Suppressor macrophage (primary cell): Measurements from ENCODE around the gene ADAMTS9.

Experiments
- DNase-seq, 4 experiments: peaks; one replicate each; pipeline ENCODE4 v3.0.0-alpha.2; 2020 to 2022

ADAMTS9 gene

DNA sequence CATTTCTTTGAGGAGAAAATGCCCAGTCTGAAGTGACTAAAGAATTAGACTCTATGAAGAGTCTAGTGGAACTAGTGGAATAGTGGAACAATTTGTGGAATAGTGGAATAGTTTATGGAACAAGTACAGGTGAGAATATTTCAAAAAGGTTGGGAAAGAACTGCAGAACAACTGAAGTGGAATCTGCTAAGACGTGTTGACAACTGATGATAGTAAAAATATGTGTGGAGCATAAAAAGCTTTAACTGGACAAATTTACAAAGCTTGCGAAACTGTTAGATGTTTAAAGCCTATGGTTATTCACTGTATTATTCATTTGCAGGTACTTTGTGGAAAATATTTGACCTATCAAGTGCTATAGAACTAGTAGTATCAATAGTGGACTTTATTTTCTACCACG is 164.5 kb downstream of the ADAMTS9 start:
- DNase-seq: no peak

DNA sequence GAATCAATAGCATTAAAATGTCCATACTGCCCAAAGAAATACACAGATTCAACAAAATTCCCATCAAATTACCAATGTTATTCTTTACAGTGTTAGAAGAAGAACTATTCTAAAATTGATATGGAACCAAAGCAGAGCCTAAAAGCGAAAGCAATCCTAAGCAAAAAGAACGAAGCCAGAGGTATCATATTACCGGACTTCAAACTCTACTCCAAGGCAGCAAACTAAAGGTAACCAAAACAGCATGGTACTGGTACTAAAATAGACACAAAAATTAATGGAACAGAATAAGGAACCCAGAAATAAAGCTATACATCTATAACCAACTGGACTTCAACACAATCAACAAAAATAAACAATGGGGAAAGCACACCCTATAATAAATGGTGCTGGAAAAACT is 167.5 kb downstream of the ADAMTS9 start:
- DNase-seq: no peak

DNA sequence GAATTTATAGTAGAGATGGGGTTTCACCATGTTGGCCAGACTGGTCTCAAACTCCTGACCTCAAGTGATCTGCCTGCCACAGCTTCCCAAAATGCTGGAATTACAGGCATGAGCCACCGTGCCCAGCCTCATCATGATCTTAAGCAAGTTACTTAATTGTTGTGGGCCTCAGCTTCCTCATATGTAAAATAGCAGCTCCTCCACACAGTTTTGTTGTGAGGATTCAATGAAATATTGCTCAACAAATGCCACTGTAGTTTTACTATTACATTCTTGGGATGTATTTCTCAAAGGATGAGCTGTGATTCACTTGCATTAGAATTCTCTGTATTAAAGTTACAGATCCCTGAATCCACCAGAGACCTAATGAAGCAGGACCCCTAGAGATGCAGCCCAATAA is 168.8 kb downstream of the ADAMTS9 start:
- DNase-seq: peak in 2 of 4 experiments; percentile 0 to 2

DNA sequence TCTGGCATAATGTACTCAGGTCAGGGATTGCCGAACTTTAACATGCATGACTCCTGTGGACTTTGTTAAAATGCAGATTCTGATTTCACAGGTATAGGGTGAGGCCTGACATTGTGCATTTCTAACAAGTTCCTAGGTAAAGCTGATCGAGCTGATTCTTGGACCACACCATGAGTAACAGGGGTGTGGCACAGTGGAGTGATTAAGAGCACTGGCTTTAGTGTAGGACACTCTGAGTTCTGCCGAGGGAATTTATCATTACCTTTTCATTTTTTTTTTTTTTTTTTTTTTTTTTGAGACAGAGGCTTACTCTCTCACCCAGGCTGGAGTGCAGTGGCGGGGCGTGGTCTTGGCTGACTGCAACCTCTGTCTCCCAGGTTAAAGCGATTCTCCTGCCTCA is 169.3 kb downstream of the ADAMTS9 start:
- no peak for DNase-seq

DNA sequence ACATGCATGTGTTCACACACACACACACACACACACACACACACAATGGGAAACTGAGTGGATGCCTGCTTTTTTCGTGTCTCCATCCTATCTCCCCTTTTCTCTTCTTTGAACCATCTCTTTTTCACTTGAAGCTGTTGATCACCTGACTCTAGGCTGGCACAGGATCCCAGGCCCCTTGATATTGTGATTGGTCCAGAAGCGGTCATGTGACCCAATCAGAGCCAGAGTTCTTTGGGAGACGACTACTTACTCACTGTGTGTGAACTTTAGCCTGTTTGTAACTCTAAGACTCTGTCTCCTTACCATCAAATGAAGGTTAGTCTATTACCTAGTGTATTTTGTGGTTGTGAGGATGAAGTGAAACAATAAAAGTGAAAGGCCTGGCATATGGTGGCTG is 172.9 kb downstream of the ADAMTS9 start:
- DNase-seq: no peak

DNA sequence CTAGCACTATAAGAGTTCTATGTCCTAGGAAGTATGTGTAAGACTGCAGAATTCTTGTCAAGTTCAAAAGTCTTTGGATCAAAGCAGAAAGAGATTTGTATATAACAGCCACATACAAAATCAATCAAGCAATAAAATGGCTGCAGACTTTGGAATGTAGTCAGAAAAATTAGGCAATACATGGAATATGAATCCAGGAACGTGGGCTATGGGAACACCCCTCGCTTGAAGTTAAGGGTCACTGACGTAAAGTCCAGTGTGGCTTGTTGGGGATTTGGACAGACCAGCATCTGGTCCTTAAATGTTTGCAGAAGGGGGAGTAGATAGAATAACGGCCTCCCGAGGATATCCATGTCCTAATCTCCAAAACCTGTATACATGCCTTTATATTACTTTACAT is 178.6 kb downstream of the ADAMTS9 start:
- no peak for DNase-seq

DNA sequence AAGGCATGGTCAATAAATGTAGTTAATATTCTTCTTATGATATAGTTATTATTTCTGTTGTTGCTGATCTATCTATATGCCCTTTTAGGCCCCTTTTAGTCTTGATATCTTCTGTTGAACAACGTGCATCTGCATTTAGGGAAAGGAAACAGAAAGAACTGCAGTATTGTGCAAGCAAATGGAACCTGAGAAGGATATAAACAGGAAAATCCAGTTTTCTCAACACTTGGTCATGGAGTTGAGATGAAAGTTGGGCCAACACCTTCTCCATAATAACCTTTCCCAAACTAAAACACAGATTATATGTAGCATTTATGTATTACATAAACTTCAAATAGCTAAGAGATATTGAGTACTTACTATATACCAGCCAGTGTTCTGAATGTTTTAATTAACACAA is 179.7 kb downstream of the ADAMTS9 start:
- no peak for DNase-seq

DNA sequence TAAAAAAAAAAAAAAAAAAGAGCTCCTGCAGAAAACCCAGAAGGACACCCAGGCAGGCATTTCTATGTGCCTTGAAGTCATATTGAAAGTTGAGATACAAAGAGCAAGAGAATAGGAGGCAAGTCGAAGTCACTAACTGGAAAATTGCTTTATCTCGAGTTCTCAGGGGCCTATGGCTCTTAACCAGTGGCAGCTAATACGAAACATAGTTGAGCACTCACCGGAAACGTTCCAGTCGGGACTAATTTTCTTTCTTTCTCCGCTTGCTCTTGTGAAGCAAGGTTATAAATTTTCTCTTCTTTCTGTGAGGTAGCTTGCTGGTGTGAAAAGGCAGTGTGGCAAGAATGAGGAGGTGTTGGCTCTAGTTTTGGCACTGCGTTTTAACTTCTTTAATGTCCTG is 181.5 kb downstream of the ADAMTS9 start:
- no peak for DNase-seq

DNA sequence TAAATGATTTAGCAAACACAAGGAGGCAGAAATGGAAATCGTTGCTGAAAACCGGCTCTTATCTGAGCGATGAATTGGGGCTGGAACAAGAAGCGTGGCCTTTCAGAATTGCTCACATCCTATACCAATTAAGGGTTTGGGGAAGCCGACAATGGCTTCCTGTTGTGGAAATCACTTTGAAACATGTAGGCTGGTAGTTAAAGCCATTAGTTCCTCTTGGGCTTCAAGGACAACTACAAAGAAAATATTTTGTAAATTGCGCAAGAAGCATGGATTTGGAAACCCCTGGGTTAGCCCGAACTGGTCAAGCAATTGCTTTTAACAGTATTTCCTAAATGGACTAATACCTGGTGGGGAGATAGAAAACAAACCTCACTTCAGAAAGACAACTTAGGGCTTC is 182.4 kb downstream of the ADAMTS9 start:
- peak; percentile 19 to 48 (median 36) for DNase-seq

DNA sequence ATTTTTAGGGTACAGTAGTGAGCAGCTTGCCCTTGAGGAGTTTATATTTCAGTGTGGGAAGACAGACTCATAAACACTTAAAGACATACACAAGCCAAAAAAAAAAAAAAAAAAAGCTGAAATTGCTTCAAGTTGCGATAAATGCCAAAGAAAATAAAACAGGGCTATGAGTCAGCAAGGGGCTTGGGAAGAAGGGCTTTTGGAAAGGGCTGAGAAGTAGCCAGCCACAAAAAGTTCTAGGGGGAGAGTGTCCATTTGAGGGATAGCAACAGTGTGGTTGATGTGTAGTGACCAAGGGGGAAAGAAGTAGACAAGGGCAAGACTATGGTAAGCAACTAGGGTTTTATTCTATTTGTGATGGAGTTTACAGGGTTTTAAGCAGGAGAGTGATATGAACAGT is 185.5 kb downstream of the ADAMTS9 start:
- DNase-seq: no peak

DNA sequence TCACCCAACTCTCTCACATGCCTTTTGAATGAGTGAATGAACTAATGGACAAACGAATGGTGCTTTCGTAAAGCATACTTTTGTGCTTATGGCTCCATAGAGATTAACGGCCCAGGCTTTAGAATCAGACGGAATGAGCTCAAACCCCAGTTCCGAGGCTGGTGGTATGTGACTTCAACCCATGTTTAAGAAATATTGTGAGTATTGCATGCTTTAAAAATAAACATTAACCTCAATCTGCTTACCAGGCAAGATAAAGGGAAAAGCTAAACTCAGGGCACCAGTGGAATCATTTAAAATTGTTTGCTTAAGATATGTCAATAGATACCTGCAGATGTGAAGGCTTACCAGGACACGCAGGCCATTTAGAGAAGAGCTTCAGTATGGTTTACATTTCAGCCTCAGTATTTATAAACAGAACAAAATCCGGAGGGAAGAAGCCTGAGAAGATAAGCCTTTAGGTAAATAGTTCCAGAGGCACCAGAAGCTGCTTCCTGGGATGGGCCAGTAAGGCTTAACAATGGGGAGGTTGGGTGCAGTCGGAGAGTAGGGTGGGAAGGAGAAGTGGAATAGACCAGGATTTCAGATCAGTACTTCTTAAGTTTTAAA is 186.4 kb downstream of the ADAMTS9 start:
- DNase-seq: no peak

DNA sequence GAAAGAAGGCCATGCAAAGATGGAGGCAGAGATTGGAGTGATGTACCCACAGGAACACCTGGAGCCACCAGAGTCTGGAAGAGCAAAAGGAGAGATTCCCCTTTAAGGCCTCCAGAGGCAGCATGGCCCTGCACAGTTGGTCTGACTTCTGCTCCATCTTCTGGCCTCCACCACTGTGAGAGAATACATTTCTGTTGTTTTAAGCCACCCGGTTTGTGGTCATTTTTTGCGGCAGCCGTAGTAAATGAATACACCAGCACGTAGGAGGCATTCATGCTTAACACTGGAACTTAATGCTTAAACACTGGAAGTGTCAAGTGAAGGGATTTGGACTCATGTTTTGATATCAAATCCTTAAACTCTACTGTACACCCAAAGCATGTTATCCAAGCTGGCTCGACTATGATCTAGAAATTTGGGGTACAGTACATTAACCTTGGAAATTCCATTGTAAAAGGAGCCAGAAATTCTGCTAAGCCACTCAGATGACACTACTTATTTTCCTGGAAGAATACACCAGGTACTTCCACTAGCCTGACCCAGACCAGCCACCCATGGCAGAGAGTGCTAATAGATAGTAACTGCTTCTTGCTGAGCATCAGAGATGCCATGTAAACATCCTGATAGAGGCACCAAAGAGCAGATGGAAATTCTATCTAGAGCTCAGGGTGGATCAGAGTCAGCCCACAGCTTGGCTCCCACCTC is 190.9 kb downstream of the ADAMTS9 start:
- no peak for DNase-seq

DNA sequence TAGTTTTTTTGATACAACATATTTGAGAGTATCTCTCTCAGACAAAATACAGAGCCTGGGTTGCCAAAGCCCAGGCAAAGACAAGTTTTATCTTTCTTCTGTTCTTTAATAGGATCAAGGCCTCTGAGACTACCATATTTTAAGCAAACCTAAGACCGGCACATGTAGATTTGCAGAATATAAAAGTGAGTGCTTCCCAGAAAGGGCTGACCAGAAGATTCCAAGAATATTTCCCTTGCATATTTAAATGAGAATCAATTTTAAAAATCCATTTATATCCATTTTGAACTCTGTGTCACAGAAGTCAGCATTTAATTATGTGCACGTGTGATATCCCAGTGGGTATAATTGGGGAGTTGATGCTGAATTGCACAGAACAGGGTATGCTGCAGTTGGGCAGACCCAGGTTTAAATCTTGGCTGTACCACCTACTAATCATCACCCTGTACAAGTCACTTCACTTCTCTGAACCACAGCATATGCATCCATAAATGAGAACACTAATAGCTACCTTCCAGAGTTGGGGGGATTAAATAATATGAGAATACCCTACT is 191.9 kb downstream of the ADAMTS9 start:
- no peak for DNase-seq

DNA sequence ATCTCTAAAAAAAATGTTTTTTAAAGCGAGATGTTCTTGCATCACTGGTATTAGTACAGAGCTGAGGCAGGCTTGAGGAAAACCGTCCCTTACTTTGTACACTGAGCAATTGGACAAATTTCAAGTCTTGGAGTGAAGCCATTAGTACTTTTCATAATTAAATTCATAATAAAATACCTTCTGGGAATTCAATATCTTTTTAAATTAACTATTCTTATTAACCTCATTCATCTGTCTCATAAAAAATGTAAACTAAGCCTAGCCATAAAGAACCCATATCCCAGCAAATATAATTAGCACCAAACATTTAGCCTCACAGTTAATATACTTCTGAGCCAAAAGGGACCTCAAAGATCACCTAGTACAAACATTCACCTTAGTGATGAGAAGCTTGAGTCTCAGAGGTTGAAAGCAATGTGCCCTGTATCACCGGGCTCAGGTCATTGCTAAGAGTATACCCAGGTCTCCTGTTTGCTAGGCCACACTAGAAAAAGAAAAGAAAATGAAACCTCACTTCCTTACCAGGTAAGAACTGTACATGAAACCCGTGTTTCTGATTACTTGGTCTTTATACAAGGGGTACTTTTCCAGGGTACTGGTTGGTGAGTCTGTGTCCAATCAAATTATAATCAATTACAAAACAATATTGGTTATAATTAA is 192.5 kb downstream of the ADAMTS9 start:
- DNase-seq: no peak

DNA sequence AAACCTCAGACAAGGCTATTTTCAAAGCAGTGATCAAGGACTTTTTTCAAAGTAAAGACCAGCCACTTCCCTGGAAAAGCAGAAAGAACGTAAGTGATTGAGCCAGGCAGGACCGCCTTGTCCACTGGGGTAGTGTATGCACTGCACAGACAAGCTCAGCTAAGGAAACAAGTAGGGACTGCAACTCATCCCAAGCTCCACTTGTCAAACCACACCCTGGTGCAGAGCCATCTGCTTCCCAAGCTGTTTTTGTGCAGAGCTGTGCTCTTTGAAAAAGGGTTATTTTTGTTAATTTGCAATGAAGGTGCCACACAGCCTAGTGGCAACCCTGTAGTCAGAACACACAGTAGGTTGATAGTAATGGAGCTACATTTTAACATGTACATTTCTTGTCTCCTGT is 193.3 kb downstream of the ADAMTS9 start:
- no peak for DNase-seq

DNA sequence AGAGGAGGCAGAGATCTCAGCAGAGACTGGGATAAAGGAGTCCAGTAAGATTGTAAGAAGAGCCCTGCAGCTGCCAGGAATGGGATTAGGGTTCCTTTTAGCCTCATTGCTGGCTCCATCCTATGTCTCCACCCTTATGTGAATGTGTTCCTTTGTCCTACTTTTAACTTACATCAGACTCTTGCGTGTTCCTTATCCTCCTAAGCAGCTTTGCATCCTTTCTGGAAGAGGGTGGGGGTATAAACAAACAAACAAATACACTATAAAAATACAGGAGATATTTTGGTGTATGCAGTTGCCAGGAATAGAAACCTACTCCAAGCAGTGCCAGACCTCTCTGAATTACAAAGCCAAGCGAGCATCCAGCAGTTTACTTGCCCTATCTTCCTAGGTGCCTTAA is 194.7 kb downstream of the ADAMTS9 start:
- DNase-seq: no peak

DNA sequence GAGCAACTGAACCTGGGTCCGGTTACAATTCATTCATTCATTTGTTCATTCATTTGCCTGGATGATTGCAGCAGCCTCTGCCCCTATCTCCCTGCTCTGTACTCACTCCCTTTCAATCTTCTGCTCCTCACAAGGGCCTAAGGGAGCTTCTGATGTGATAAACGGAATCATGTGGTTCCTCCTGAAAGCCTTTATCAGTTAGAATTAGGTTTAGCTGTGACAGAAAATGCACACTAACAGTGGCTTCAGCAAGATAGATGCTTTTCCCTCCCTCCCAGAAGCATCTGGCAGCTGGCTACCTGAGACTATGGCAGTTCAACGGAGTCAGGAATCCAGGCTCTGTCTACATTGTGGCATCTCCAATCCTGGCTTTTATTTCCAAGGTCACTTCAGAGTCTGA is 196.0 kb downstream of the ADAMTS9 start:
- no peak for DNase-seq

DNA sequence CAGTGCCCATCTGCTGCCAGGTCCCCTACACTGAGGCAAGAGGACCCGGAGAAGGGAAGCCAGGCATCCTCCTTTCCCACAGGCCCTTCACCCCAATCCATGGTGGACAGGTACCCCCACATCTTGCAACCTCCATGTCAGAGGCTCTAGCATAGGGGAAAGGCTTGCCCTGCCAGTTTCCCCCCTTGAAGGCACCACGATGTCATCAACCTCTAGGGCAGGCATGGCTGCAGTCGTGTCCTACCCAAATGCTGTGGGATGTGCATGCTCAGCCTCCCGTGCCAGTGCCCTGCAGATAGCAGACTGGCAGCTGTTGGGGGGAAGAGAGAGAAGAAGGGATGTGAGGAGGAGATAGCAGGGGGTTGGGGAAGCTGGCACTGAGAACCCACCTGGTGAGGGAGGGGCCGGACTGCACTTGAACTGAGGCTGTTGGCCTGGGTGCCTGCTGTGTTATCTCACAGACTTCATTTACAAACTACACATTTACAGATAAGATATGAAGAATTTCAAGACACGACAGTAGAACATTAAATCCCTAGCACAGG is 197.5 kb downstream of the ADAMTS9 start:
- no peak for DNase-seq

DNA sequence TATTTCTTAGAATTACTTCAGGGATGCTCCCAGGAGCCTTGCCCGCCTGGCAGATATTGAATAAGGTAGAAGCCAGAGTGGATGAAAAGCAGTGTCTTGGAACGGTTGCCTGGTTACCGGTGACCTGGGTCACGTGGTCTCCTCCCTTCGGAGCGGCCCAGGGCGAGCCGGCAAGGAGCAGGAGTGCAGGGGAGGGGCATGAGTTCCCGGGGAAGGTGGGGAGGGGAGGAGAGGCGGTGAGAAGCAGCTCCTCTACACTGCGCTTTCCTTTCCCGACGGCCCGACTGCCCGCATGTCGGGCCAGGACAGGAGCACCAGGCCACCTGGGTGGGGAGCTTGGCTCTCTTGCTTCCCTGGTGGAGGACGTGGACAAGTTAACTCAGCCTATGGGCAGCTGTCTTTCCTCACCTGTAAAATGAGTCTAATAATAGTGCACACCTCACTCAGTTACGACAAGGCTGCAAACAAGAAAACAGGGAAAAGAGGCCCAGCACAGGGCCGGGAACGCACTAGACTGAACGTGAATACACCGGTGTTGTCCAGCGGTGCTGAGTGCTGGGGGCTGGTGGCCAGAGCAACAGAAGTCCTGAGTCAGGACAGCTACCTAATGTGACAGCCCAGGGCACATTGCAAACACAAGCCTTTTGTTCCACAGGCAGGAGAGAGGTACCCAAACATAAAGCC is 198.3 kb downstream of the ADAMTS9 start:
- DNase-seq: no peak

DNA sequence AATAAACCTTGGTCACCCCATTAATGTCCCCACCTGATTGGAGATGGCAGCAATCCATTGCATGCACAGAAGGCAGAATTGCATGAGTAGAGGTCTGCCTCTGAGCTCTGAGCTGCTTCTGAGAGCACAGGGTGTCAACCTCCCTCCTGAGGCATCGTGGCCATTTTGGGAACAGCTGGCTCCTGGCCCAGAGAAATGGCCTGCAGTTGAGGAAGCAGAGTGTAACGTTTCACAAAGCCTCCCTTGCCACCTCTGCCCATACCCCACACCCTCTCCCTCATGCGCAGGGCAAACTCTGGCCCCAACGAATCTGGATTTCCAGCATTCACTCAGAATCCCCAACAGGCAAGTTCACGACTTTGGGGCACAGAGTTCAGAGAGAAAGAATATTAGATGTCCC is 198.9 kb downstream of the ADAMTS9 start:
- no peak for DNase-seq

DNA sequence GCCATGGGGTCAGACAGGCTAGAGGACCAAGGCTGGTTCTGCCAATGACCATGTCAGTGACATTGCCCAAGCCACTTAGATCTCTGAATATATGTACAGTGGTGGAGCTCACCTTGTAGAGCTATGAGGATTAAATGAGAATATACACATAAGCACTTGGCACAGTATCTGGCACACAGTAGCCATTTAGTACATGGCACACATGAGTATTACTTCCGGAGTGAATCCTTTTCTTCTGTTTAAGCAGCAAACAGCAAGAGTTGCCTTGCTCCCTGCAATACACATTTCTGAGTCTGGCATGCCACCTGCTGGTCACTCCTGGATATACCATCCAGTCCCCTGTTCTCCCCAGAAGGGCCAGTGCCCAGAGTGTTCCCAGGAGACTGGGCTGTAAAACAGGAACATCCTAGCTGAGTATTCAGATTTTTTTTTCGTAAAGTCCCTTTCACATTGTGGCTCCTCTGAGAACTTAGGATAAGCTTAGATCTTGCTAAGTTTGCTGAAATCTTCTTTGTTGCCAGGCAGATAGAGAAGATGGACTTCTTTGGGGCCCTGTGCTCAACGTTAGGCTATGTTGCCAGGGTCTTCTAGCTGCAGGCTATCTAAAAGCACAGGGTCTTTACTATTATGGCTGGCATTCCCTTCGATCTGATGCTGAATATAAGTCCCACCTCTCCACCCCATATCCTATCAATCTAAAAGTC is 203.4 kb downstream of the ADAMTS9 start:
- DNase-seq: peak; percentile 74 to 82 (median 78)

DNA sequence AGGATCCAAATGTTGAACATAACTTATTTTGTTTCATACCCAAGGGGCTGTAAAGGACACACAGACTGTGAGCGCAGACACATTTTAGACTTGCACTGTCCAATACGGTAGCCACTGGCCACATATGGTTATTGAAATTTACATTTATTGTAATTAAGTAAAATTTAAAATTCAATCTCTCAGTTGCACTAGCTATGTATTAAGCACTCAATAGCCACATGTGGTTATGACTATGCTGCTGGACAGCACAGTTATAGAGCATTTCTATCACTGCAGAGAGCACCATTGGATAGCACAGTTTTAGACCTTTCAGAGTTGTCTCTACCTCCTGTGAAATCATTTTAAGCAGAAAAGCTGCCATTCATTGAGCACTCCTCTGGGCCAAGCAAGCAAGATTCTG is 204.3 kb downstream of the ADAMTS9 start:
- DNase-seq: no peak
